LNCaP clone FGC (cell line): ENCODE measurements around the gene CACNA1E.

Experiments used
- DNase-seq: peaks from one replicate; pipeline ENCODE4 v3.0.0-alpha.2; 2011; ENCODE audit warnings: low read depth
- H3K4me3 ChIP-seq: 2 replicates; pipeline ENCODE4 v1.5.1; 2011; ENCODE audit warnings: mild to moderate bottlenecking, low read depth, low read length, control low read depth
- TF ChIP-seq, protein P1 (sequence below): IDR thresholded peaks from 2 replicates; pipeline ENCODE4 v1.5.1; 2012; ENCODE audit warnings: mild to moderate bottlenecking; ENCODE audit not compliant: control insufficient read depth, insufficient read depth; ENCODE audit errors: extremely low read depth

Gene CACNA1E

DNA sequence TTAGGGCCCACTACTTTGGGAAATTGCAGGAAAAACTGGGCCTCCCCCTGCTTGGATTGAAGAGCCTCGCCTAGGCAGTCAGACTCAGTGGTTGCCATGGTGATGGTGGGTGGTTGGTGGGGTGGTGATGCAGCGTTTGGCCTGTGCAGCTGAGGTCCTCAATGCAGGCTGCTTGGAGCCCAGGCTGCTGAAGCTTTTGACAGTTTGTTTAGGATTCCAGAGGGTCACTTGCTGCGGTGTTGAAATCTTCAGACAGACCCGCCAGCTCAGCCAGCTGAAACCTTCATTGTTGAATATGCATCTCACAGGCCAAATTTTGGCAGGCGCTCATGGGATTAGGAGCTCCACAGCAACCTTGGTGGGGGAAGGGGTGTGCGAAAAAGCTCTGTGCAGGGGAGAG is 67.9 kb downstream of the CACNA1E start:
- no peak for DNase-seq
- TF ChIP-seq, protein P1, sequence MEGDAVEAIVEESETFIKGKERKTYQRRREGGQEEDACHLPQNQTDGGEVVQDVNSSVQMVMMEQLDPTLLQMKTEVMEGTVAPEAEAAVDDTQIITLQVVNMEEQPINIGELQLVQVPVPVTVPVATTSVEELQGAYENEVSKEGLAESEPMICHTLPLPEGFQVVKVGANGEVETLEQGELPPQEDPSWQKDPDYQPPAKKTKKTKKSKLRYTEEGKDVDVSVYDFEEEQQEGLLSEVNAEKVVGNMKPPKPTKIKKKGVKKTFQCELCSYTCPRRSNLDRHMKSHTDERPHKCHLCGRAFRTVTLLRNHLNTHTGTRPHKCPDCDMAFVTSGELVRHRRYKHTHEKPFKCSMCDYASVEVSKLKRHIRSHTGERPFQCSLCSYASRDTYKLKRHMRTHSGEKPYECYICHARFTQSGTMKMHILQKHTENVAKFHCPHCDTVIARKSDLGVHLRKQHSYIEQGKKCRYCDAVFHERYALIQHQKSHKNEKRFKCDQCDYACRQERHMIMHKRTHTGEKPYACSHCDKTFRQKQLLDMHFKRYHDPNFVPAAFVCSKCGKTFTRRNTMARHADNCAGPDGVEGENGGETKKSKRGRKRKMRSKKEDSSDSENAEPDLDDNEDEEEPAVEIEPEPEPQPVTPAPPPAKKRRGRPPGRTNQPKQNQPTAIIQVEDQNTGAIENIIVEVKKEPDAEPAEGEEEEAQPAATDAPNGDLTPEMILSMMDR, result no peak

DNA sequence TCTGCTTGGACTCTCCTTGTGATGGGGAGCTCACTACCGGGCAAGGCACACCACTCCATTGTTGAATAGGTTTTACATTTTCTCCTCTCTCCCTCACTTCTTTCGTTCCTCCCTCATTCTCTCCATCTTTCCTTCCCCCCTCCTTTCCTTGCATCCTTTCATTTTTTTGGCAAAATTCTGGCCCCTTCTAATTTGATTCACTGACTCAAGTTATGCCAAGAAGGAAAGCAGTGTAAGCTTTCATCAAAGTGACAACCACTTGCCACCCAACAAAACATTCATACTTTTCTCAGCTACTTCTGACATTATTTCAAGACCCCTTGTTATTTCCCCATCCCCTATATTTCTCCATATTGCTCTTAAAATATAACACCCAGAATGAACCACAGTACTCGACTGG is 68.4 kb downstream of the CACNA1E start:
- TF ChIP-seq, protein P1, result no peak

More for the DNA sequence above, 67.9 kb downstream of the CACNA1E start:
- H3K4me3 ChIP-seq, result no peak overlapping the region

DNA sequence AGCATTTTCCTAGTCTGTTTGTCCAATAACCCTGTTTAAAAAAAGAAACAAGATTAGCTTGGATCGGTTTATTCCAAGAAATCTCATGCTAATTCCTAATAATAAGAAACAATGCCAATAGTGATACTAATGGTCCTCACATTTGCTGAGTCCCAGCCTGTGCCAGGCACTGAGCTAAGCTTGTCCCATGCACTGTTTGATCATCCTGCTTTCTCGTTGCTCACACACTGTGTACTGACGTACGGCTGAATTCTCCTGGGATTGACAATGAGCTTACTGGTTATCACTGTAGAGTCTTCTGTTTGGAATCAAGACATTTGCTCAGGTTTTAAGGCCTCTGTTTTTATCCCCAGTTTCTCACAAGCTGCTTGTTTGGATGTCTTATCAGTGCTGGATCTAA is 71.1 kb downstream of the CACNA1E start:
- H3K4me3 ChIP-seq, result no peak overlapping the region
- TF ChIP-seq, protein P1, result no peak
- no peak for DNase-seq

More for the DNA sequence above, 68.4 kb downstream of the CACNA1E start:
- no peak for DNase-seq
- no peak overlapping the region for H3K4me3 ChIP-seq

DNA sequence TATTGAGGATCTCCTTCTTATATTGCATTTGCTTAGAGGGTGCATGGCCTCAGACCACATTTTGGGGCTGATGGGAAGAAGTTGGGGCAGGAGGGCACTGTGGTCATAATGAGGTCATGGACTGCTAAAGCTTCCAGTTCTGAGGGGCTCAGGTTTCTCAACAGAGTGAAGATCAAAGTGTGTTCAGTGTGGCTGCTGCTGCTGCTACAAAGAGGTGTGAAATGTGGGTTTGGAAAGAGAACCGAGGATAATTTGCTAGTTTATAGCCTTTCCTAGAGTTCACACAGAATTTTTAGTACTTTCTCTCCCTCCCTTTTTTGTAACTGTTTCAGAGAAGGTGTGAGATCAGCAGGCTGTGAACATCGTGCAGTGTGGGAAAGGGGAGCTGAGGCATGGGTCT is 73.3 kb downstream of the CACNA1E start:
- no peak overlapping the region for H3K4me3 ChIP-seq
- TF ChIP-seq, protein P1, result no peak

DNA sequence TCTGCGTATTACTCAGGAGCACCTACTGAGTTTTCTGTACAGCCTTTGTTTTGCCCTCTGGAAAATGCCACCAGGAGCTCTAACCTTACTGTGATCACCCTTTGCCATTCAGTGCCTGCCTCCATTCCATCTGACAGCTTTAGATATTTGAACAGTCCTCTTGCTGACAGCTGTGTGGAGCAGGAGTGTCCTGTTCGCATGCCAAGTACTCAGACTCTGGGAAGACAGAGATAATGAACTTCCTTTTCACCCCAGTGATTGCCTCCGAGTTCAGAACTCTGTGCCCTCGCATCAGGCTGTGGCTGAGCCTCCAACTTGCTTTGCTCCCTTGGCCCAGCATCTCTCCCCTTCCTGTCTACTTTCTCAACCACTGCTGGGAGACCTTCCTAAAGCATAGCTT is 74.0 kb downstream of the CACNA1E start:
- no peak for DNase-seq
- TF ChIP-seq, protein P1, result no peak
- H3K4me3 ChIP-seq, result no peak overlapping the region

More for the DNA sequence above, 73.3 kb downstream of the CACNA1E start:
- DNase-seq, result no peak

DNA sequence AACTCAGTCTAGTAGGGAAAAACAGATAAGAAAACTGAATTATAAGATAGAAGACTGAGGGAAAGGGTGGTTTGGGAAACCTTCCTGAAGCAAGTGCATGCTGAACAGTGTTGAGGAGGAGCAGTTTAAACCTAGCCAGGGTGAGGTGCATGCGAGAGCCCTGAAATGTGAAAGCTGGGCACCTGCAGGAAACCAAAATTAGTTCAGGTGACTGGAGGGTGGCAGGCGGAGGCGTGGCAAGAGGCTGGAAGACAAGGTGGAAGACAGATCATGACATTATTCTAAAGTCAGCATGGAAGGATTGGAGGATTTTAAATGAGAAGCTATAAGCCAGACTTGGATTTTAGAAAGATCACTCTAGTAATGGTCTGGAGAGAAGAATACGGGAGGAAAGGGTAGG is 75.1 kb downstream of the CACNA1E start:
- DNase-seq, result no peak
- TF ChIP-seq, protein P1, result no peak
- H3K4me3 ChIP-seq, result no peak overlapping the region

DNA sequence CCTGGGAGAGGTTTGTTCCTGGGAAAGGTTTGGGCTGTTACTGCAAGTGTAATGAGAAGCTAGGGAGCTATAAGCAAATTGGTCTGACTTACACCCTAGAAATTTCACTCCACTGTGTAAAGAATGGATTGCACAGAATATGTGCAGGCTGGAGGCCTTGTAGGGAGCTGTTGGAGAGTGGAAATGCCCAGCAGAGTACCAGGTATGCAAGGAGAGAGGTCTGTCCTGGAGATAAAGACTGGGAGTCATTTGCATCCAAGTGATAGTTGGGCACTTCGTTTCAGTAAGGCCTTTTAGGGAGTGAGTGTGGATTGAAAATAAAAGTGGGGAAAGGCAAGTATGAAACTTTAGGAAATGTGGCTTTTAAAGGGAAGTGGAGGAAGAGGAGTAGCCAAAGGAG is 75.8 kb downstream of the CACNA1E start:
- TF ChIP-seq, protein P1, result no peak
- H3K4me3 ChIP-seq, result no peak overlapping the region
- DNase-seq, result no peak
